Activated CD4-positive, alpha-beta T cell treated with anti-CD3 and anti-CD28 coated beads, Interleukin-2, Interleukin-4, amounts not matched to agents 100 ng/mL and 50 ng/mL, durations not matched to agents 16 hours and 8 hours (primary cell): ENCODE results near the gene SF3B1.
"Not testable (repeated sequence)": the region's sequence is repeated elsewhere in the genome, so short reads cannot be mapped to it uniquely, and the experiment has no call there.

ENCODE experiments used
- DNase-seq: peaks from one replicate; pipeline ENCODE4 v3.0.0-alpha.2; 2020; ENCODE audit warnings: low spot score

The SF3B1 gene

GRCh38 chr2:197435598-197436420, 981 bp upstream of the SF3B1 start:
- DNase-seq, result no peak

- peak; percentile 31 for DNase-seq
These were observed 919 bp downstream of the SF3B1 start for GRCh38 chr2:197433780-197434438.

- not testable (repeated sequence) for DNase-seq
These were observed 2.3 kb downstream of the SF3B1 start for GRCh38 chr2:197432527-197432926.

- no peak for DNase-seq
These were observed 3.0 kb downstream of the SF3B1 start for GRCh38 chr2:197431858-197432257.

GRCh38 chr2:197427986-197428385, 6.8 kb downstream of the SF3B1 start:
- no peak for DNase-seq

GRCh38 chr2:197426723-197427603, 7.9 kb downstream of the SF3B1 start:
- DNase-seq, result no peak

- no peak for DNase-seq
These were observed 9.3 kb downstream of the SF3B1 start for GRCh38 chr2:197425550-197425949.

- DNase-seq, result no peak
These were observed 11.5 kb downstream of the SF3B1 start for GRCh38 chr2:197423307-197423706.

GRCh38 chr2:197419438-197419837, 15.4 kb downstream of the SF3B1 start:
- no peak for DNase-seq

GRCh38 chr2:197416268-197416667, 18.6 kb downstream of the SF3B1 start:
- DNase-seq, result no peak

GRCh38 chr2:197414515-197414914, 20.3 kb downstream of the SF3B1 start:
- no peak for DNase-seq

- DNase-seq, result no peak
These were observed 20.8 kb downstream of the SF3B1 start for GRCh38 chr2:197414039-197414438.

GRCh38 chr2:197405582-197405981, 29.2 kb downstream of the SF3B1 start:
- DNase-seq, result no peak

- DNase-seq, result no peak
These were observed 34.8 kb downstream of the SF3B1 start for GRCh38 chr2:197399887-197400540.

GRCh38 chr2:197398913-197399312, 35.9 kb downstream of the SF3B1 start:
- DNase-seq, result no peak

- DNase-seq, result no peak
These were observed 43.6 kb downstream of the SF3B1 start for GRCh38 chr2:197391220-197391717.

GRCh38 chr2:197388866-197389587, 45.8 kb downstream of the SF3B1 start:
- DNase-seq, result no peak

GRCh38 chr2:197387179-197387578, 47.6 kb downstream of the SF3B1 start:
- no peak for DNase-seq

GRCh38 chr2:197386242-197386641, 48.6 kb downstream of the SF3B1 start:
- DNase-seq, result no peak

GRCh38 chr2:197383825-197384224, 51.0 kb downstream of the SF3B1 start:
- no peak for DNase-seq

GRCh38 chr2:197381641-197382040, 53.2 kb downstream of the SF3B1 start:
- no peak for DNase-seq
